Stimulated activated CD4-positive, alpha-beta T cell treated with anti-CD3 and anti-CD28 coated beads, Interleukin-12 subunit alpha, Interleukin-12 subunit beta, amount 100 ng/mL, for 48 hours (primary cell): Measurements from ENCODE around the gene TBC1D1.
"Not testable (repeated sequence)": the region's sequence is repeated elsewhere in the genome, so short reads cannot be mapped to it uniquely, and the experiment has no call there.

Source experiments
- DNase-seq, 3 donors: peaks; one replicate each; pipeline ENCODE4 v3.0.0-alpha.2; 2020; ENCODE audit warnings: low read depth in 2 of 3, low spot score in 1 of 3

The TBC1D1 gene

DNA sequence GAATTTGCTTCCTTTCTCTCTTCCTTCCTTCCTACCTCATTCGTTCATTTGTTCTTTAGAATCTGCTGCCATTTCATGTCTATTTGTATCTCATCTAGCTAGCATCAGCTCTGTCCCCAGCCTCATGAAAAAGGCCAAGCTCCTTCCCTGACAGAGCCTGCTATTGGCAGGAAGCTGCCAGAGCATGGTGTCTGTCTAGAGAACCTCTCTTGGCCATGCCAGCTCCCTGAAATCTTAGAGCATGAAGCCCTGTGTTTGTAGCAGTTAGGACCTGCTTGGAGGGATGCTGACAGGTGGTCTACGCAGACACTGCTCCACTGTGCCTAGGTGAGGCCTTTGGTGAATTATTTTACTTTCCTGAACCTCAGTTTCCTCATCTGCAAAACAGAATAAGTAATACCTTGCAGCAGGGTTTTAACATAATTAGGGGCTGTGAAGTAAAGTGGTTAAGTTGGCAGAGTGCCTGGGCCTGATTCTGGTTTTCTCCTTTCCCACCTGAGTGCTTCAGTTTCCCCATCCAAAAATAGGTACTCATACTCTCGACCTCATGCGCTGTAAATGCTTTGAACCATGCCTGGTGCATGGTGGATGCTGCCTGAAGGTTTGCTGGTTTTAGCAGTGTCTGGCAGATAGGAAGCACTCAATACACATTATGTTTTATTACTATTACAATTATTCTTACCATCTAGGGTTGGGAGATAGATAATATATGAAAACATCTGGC, 74.0 kb downstream of the TBC1D1 start:
- DNase-seq, result no peak

DNA sequence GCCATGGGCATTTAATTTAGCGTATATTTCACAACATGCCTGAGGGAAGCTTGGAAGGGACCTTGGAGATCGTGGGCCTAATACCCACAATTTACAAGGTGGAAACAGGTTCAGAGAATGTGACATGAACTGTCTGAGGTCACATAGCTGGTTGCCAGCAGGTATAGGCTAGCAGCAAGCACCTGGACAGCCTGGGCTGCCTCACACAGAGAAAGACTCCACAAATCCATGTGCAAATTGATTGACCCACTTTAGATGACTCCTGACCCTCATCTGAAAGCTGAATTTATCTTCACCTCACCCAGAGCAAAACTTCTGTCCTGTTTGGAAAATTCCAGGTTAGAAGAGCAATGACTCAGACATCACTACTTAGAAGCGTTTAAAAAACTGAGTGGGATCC, 75.2 kb downstream of the TBC1D1 start:
- no peak for DNase-seq

DNA sequence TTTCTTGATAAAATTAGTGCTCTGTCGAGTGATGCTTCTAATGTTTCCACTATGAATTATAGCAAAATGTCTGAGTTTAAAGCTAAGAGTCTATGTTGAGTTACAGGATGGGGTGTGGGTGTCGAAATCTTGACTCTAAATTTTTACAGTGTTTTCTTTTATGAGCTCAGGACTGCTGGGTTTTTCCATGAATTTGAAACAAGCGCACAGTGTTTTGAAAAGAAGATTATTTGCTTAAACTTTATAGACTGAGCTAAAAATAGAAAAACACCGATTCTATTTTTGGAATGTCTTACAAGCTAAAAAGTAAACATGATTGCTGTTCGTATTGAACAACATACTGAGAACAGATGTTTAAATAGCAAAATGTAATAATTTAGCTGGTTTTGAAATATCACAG, 76.9 kb downstream of the TBC1D1 start:
- no peak for DNase-seq

DNA sequence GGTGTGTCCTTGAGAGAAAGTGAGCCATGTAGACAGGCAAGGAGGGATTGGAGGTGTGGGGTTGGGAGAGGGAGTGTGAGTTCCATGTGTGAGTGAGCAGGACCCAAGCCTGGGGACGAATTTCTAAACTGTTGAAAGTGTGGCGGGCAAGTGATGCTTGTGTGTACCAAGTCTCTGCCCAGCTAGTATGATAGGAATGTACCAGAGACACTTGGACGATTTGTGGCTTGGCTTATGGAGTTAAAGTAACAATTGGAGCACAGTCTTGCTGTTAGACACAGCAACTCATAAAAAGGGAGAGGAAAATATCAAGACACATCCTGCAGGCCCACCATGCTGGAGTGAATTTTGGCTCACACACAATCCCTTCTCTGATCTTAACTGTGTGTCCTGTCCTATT, 77.9 kb downstream of the TBC1D1 start:
- DNase-seq, result no peak

DNA sequence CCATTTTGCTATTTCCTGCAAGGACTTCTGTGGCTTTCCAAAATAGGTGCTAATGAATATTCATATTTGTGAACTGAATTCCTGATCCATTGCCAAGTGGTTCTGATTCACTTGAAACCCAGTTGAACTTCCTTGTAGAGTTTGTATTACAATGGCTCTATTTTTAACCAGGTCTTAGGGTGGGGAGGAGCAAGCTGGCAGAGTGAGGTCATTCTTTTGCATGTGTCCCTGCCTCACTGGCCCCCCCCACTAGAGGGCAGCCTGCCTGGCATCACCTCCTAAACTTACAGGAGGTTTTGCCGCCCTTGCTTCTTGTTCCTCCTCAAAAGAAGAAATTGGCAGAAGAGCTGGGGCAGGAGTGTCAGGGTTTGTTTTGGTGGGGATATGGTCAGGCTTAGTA, 79.8 kb downstream of the TBC1D1 start:
- peak; percentile 40 to 60 (median 56) for DNase-seq

DNA sequence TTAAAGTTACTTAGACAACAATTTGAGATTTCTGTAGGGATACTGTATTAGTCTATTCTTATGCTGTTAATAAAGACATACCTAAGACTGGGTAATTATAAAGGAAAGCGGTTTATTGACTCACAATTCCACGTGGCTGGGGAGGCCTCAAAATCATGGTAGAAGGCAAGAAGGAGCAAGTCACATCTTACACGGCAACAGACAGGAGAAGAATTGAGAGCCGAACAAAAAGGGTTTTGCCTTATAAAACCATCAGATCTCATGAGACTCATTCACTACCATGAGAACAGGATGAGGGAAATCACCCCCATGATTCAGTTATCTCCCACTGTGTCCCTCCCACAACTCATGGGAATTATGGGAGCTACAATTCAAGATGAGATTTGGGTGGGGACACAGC, 80.3 kb downstream of the TBC1D1 start:
- DNase-seq, result no peak

DNA sequence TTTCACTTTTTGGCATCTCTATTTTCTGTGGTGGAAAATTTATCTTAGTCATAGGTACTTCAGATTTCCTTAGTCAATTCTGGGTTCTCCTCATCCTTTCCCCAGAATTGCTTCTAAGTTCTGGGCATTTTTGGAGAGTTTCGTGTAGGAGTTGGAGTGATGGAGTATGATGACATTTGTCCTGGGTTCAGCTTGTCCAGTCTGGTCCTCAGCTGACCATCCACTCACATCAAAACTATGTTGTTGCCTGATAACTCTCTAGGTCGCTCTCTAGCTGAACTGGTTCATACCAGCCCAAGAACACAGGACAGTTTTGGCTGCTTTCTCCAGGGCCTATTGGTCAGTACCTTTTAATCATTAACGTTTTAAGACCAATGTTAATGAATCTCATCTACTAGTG, 82.6 kb downstream of the TBC1D1 start:
- DNase-seq, result no peak

DNA sequence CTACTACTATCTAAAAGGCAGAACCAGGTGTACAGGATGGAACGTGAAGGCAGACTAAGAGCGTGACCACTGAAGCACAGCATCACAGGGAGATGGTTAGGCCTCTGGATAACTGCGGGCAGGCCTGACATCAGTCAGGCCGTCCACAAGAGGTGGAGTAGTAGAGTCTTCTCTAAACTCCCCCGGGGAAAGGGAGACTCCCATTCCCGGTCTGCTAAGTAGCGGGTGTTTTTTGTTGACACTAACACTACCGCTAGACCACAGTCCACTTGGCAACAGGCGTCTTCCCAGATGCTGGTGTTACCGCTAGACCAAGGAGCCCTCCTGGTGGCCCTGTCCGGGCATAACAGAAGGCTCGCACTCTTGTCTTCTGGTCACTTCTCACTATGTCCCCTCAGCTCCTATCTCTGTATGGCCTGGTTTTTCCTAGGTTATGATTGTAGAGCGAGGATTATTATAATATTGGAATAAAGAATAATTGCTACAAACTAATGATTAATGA, 84.5 kb downstream of the TBC1D1 start:
- DNase-seq, result not testable (repeated sequence)

DNA sequence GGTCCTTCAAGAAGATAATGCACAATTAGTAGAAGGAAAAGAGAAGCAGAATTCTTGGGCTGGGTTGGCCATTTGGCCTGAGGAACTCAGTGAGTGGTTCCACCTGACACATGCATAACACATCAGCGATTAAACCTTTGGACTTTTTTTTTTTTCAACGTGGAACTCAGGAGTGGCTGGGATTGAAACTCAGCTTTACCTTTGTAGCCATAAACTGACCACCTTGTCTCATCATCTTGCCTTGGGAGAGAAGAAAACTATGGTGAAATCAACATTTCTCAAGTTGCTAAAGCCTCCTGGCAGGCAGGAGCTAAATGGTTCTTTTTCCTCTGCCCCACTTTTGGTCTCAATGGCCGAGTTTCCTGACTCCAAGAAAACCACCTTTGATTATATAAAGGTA, 85.6 kb downstream of the TBC1D1 start:
- no peak for DNase-seq

DNA sequence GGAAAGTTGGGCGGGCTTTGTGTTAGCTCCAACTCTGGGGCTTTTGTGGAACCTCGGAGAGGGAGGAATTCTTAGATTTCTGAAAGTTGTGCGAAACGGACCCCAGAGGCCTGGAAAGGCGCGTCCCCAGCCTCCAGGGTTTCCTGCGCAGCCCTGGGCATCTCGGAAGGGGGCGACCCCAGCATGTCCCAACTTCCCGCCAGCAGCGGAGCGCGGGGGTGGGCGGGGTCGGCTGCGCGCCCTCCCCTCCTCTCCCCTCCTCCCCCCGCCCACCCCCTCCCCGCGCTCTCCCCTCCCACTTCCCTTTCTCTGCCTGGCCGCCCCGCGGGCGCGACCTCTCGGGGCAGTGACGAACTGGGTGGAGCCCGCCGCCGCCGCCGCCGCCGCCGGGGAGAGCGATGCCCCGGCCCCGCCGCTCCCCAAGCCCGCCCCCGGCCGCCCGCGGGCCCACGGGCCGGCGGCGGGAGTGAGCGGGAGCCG, 86.1 kb downstream of the TBC1D1 start:
- peak; percentile 22 to 71 (median 55) for DNase-seq

DNA sequence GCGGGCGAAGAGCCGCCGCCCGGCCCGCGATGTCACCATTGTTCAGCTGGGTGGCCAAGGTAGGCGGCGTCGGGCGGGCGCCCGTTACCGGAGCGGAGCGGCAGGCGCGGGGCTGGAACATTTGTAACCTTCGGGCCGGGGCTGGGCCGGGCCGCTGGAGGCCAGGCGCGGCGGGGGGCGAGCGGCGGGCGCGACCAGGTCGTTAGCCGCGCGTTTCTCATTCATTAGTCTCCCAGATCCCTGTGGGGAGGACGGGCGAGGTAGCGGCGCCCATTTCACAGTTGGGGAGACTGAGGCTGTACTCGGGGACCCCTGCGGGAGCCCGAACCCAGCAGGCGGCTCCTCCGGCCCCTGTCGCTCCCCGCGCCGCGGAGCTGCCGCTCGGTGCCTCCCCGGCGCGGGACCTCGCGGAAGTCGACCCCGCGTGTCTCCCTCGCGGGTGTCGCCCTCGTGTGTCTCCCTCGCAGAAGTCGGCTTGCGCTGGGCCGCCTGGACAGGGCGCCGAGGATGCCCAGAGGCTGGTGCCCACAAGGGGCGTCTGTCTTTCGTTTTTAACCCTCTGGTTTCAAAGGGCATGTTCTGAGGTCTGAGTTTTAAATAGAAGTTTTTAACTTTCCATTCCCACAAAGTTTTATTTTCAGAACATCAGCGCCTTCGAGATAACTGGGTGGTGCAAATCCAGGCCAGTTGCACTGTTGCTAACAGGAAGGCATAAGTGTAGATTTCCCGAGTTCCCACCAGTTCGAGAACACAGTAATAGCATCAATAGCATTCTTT, 86.8 kb downstream of the TBC1D1 start:
- peak; percentile 49 to 55 (median 55) for DNase-seq

DNA sequence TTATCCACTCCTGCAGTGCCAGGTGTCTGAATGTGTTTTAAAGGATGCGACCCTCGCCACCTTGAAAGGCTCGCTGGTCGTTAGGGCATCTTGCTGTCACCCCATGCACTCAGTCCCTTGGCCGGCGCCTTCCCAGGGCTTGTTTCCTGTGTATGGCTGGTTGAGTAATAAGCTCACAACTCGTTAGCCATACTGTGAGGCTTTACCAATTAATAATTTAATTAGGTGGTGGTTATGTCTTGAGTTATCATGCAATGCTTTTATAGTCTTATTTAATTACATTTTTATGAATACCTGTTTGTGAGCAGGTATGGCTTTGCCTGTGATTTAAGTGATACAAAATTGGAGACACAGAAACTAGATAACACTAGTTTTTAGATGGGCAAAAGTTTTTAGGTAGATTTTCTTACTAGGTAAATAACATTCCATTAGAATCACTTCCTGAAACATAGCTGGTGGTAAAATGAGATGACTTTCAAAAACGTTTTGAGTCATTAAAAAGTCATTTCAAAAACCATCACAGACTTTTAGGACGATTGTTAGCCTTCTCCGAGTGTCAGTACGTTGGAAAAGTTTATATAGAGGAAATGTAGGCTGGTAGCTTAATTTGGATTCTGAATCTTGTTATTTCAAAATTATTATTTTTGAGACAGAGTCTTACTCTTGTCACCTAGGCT, 87.5 kb downstream of the TBC1D1 start:
- DNase-seq, result peak in 1 of 3 donors; percentile 18

DNA sequence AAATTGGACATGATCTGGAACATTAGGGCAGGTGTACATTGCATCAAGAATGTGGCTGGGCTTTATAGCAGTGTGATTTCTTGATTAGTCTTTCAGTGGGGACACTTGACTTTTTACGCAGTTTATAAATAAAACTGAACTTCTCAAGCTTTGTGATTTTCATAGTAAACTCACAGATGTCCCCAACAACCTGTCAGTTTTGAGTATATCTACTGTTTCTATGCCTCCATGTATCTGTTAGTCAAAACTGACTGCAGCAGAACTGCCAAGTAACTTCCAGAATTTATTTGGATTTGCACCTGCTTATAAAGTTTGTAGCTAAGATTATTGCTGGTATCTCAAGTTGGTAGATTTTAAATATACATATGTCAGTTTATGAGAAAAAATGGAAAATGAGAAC, 89.4 kb downstream of the TBC1D1 start:
- no peak for DNase-seq

DNA sequence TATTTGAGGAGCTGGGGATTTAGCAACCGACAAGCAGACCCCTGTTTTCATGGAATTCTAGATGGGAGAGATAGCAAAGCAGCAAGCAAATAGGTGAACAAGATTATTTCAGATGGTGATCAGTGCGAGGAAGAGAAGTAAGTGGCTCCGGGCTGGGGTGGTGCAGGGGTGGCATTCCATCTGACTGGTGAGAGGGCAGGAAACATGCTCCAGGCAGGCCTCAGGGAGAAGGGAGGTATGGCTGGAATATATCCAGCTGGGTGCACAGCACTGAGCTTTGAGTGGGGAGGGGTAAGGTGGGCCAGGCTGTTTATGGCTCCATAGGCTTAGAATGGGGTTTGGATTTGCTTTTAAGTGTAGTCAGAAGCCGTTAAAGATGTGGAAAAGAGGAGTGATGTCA, 90.5 kb downstream of the TBC1D1 start:
- no peak for DNase-seq

DNA sequence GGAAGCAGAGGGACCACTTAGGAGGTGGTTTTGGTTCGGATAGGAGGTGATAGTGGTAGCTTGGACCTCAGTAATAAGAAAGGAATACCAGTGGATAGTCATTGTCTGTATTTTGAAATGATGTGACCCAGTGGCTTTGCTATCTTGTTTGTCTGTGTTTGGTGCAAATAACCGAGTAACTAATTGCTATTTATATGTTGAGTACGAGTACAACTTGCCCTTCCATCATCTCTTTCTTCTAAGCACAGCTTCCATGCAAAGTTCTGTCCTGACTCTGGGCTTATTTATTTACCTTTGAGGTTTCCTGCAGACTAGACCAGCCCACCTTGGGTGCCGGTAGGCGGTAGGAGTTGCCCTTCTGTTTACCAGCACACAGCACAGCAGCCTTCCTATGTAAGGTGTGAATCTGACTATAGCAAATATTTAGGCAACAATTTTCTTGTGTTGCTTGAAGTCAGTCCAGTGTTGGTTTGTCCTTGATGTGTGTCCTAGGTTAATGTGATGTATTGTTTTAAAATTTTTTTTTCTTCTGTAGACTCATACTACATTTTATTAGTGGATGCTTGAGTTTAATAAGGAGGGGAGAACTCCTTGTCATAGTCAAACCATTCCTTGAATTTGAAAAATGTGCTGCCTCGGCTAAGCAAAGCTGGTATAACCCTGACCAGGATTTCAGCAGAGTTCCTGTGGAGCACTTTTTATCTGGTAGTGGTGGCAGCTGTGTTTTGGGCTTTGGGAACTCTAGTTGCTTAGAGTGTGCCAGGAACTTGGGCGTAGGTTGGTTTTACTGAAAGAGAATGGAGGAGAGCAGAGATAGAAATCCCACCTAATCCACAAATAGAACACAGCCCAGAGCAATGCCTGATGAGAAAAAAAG, 91.2 kb downstream of the TBC1D1 start:
- no peak for DNase-seq

DNA sequence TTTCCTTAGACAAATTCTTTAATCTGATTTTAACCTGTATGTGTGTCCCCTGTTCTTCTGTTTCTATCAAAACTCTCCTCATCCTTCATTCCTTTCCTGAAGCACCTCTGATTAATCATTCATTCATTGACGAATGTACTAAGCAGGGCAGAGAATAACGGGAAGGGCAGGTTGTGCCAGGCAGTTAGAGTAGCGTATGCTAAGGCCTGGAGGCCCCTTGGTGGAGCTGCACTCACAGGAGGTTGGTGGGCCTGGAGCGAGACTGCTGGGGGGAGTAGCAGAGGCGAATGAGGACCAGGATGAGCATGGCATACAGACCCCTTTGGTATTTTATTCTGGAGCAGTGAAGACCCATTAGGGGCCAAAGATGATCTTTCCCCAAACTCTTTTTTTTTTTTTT, 91.9 kb downstream of the TBC1D1 start:
- no peak for DNase-seq

DNA sequence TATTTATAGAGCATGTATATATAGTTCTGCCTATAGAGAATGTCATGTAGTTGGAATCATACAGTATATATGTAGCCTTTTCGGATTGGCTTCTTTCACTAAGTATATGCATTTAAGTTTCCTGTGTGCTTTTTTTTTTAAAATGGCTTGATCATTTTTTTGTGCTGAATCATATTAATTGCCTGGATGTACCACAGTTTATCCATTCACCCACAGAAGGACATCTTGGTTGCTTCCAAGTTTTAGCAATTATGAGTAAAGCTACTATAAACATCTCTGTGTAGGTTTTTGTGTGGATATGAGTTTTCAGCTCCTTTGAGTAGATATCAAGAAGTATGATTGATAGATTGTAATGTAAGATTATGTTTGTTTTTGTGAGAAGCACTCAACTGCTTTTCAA, 93.1 kb downstream of the TBC1D1 start:
- no peak for DNase-seq

DNA sequence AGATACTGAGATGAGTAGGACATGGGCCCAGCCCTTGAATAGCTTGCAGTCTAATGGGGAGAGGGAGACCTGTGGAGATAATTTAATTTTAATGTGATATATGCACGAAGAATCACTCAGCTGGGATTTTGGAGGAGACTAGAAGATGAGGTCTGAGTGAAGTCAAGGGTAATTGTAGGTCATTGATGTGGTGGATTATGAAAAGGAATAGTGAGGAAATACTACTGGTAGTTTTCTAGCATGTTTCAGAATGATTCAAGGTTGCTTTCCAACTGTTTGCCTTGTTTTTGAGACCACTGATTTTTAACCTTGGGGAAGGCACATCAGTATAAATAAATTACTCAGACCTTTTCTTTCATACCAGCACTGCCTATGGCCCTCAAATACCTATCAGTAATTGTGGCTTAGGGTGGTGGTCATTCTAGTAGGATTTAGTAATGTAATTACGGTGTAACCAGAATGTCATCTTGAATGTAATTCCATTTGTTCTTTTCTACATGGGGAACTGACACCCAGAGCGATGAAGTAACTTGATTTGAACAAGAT, 94.9 kb downstream of the TBC1D1 start:
- DNase-seq, result no peak

DNA sequence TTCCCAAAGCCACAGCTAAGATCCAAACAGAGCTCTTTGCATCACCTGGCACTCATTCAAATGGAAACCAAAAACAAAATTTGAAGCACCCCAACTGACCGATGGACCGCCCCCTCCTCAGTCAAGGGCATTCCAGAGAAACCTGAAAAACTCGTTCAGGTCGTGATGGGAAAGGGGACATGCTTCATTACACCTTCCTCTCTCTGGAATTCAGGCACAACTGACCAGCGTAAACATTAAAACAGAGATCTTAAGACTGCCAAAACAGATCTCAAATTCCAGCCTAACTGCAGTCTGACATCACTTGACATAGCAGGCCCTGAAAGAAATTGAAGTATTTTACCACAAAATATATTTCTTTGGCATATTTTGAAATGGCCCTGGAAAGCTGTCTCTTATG, 97.8 kb downstream of the TBC1D1 start:
- no peak for DNase-seq

DNA sequence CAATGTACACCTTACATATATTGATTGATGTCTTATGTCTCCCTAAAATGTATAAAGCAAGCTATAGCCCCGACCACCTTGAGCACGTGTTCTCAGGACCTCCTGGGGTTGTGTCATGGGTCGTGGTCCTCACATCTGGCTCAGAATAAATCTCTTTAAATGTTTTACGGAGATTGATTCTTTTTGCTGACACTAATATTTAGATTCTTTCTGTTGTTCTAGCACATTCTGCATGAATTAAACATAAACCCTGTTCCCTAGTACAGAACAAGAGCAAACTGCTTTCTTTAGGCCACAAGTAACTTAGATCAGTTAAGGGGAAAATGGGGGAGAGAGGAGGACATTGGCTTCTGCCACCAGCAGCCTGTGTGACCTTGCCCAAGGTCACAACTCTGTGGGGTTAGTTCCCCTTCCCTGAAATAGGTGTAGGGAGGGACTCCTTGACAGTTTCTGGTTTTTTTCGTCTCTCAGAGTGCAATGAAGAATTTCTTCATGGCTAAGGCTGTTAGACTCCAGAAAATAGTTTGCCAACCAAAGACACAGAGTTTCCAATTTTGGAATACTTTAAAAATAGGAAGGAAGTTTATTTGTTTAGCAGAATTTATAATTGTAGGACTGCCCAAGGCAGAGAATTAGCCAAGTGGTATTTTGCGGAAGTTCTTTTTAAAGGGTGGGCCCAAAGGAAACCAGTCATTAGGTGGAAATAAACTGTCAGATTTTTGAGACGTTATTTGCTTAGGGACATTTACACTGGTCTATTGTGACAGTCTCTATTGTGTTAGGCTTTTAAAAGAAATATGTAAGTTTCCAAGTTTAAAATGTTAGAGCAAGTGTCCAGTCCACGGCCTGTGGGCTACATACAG, 98.7 kb downstream of the TBC1D1 start:
- no peak for DNase-seq
